ENCODE measurements around the gene OR1C1. TPM values are rescaled to one million over a fixed set of nuclear protein-coding genes. Genes with fewer than 3 reads are reported as not detected.

OR1C1 gene
- total RNA-seq, 2 experiments from 2014 or later: not detected

DNA sequence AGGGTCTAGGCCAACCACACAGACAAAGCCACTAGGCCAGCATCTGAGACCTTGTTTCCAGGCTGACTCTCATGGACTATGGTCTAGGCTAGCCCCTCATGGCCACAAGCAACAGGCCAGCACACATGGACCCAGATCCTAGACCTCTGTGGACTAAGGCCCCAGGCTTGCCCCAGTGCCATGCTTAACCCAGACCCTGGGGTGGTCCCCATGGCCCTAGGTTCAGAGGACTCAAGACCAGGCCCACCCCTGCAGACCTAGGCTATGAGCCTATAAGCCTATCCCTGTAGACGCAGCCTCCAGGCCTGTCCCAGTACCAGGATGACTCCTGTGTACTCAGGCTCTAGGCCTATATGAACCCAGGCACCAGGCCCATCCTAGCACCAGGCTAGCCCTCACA is 10.5 kb downstream of the OR1C1 start:
- Mint-ChIP-seq H3K4me3 (no peak overlapping the region), H3K36me3 (ENCODE audit: low read depth) (no peaks in the 10 kb centered on the region), H3K4me1 (ENCODE audit: low read depth) (no peaks in the 10 kb centered on the region), H3K27ac (no peak overlapping the region), H3K9me3 (peaks cover 4% of the 10 kb centered on the region), H3K27me3 (no peaks in the 10 kb centered on the region)
- DNase-seq (no peak), ATAC-seq (ENCODE audit: poor library complexity) (no peak)
- Histone ChIP-seq H3K9me3 (ENCODE audit: control insufficient read depth in 1 of 2, insufficient read depth in 1 of 2, low read length in 2 of 2) (peaks cover 0 to 12% of the 10 kb centered on the region in 2 experiments), H3K27me3 (ENCODE audit: control insufficient read depth in 1 of 2, insufficient read depth in 2 of 2, low read length in 2 of 2) (no peaks in the 10 kb centered on the region), H3K27ac (ENCODE audit: low read depth in 1 of 2, low read length in 2 of 2) (no peak overlapping the region), H3K36me3 (ENCODE audit: insufficient read depth, low read length) (no peaks in the 10 kb centered on the region), H3K4me3 (ENCODE audit: low read length) (no peak overlapping the region), H3K4me1 (ENCODE audit: insufficient read depth, low read length) (no peaks in the 10 kb centered on the region)
- ChIA-PET CTCF (no interaction called here), POLR2A (no interaction called here)
- intact Hi-C loops (cut with DNase I, micrococcal nuclease): no loop called here
- TF ChIP-seq, protein P1, sequence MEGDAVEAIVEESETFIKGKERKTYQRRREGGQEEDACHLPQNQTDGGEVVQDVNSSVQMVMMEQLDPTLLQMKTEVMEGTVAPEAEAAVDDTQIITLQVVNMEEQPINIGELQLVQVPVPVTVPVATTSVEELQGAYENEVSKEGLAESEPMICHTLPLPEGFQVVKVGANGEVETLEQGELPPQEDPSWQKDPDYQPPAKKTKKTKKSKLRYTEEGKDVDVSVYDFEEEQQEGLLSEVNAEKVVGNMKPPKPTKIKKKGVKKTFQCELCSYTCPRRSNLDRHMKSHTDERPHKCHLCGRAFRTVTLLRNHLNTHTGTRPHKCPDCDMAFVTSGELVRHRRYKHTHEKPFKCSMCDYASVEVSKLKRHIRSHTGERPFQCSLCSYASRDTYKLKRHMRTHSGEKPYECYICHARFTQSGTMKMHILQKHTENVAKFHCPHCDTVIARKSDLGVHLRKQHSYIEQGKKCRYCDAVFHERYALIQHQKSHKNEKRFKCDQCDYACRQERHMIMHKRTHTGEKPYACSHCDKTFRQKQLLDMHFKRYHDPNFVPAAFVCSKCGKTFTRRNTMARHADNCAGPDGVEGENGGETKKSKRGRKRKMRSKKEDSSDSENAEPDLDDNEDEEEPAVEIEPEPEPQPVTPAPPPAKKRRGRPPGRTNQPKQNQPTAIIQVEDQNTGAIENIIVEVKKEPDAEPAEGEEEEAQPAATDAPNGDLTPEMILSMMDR (IDR thresholded peaks at IDR 0.05): no peak

DNA sequence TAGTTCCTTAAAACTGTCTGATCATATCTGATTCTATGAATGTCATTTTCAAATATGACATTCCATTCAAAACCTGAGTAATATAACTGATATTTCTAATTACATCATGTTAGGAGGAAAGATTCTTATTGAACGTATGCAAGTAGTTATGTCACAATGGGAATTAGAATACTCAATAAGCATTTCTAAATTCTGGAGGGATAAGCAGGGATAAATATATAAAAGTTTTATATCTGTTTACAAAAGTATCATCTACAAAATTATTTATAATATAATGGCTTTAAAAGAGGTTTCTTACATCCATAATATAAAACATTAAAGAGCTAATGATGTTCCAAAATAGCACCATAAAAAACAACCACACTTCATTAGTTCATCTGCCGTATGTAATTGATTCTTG is 12.3 kb downstream of the OR1C1 start, which contains the start of gene OR14A2:
OR14A2 (minus strand) TSS at position 101 of the 400 bp plus-strand sequence.
- no peak for ATAC-seq (ENCODE audit: poor library complexity)

DNA sequence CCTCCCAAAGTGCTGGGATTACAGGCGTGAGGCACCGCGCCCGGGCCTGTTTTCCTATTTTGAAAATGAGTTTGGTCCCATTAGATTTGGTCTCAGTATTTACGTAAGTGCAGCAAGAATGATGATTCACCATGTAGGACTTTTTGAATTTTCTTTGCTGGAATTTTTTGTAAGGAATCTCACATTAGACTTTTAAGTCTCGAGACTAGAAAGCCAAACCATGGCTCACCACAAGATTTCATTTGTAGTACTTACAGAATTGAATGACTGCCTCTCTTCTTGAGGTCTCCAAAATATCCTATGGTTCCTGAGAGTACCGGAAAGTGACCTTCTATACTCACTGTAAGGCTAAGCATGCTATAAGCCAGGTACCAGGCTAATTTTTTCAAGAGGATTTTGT is 12.7 kb downstream of the OR1C1 start:
- intact Hi-C loops (cut with DNase I, micrococcal nuclease): no loop called here
- H3K27me3 Mint-ChIP-seq: no peaks in the 10 kb centered on the region
- TF ChIP-seq, protein P1 (IDR thresholded peaks at IDR 0.05): no peak

More for the DNA sequence above, 12.3 kb downstream of the OR1C1 start, which contains the start of gene OR14A2:
- Mint-ChIP-seq H3K27ac (no peak within 1 kb of the TSS), H3K4me1 (ENCODE audit: low read depth) (no peaks in the 10 kb centered on the region), H3K27me3 (no peaks in the 10 kb centered on the region), H3K9me3 (peaks cover 2% of the 10 kb centered on the region), H3K4me3 (no peak within 1 kb of the TSS), H3K36me3 (ENCODE audit: low read depth) (no peaks in the 10 kb centered on the region)
- H3K4me3 ChIP-seq (ENCODE audit: low read length): no peak within 1 kb of the TSS
- CTCF ChIA-PET: no interaction called here
- TF ChIP-seq, protein P1 (IDR thresholded peaks at IDR 0.05): no peak
- POLR2A ChIA-PET: no interaction called here
- DNase-seq: no peak
- H3K27me3 ChIP-seq (ENCODE audit: control insufficient read depth in 1 of 2, insufficient read depth in 2 of 2, low read length in 2 of 2): no peaks in the 10 kb centered on the region
- peaks cover 0 to 14% of the 10 kb centered on the region in 2 experiments for H3K9me3 ChIP-seq (ENCODE audit: control insufficient read depth in 1 of 2, insufficient read depth in 1 of 2, low read length in 2 of 2)
- intact Hi-C loops (cut with DNase I, micrococcal nuclease): no loop called here
- H3K4me1 ChIP-seq (ENCODE audit: insufficient read depth, low read length): no peaks in the 10 kb centered on the region
- no peak within 1 kb of the TSS for H3K27ac ChIP-seq (ENCODE audit: low read depth in 1 of 2, low read length in 2 of 2)
- H3K36me3 ChIP-seq (ENCODE audit: insufficient read depth, low read length): no peaks in the 10 kb centered on the region

More for the DNA sequence above, 12.7 kb downstream of the OR1C1 start:
- Histone ChIP-seq H3K27me3 (ENCODE audit: control insufficient read depth in 1 of 2, insufficient read depth in 2 of 2, low read length in 2 of 2) (no peaks in the 10 kb centered on the region), H3K36me3 (ENCODE audit: insufficient read depth, low read length) (no peaks in the 10 kb centered on the region), H3K4me1 (ENCODE audit: insufficient read depth, low read length) (no peaks in the 10 kb centered on the region), H3K9me3 (ENCODE audit: control insufficient read depth in 1 of 2, insufficient read depth in 1 of 2, low read length in 2 of 2) (peaks cover 0 to 15% of the 10 kb centered on the region in 2 experiments), H3K4me3 (ENCODE audit: low read length) (no peak overlapping the region), H3K27ac (ENCODE audit: low read depth in 1 of 2, low read length in 2 of 2) (no peak overlapping the region)
- H3K36me3 Mint-ChIP-seq (ENCODE audit: low read depth): no peaks in the 10 kb centered on the region
- peaks cover 2% of the 10 kb centered on the region for H3K9me3 Mint-ChIP-seq
- H3K4me3 Mint-ChIP-seq: no peak overlapping the region
- POLR2A ChIA-PET: no interaction called here
- no peaks in the 10 kb centered on the region for H3K4me1 Mint-ChIP-seq (ENCODE audit: low read depth)
- CTCF ChIA-PET: no interaction called here
- DNase-seq: no peak
- H3K27ac Mint-ChIP-seq: no peak overlapping the region
- ATAC-seq (ENCODE audit: poor library complexity): no peak
